Panc1 (cell line): Measurements from ENCODE around the gene FAM240B. TPM values are rescaled to one million over a fixed set of nuclear protein-coding genes. Genes with fewer than 3 reads are reported as not detected.

Experiments used
- ATAC-seq: fragments of 200-7000 bp; cut with Tn5 transposase; 2 replicates; pipeline ENCODE4 v1.9.1; 2020; ENCODE audit warnings: mild to moderate bottlenecking, moderate library complexity
- BruUV-seq: library from RNA; stranded (reverse); fragments of 400-500 nt; replicated peaks from 2 replicates; lab custom pipeline; 2021; lab: Mats Ljungman, UMichigan
- CTCF ChIA-PET: fragments of 300-600 bp; sonication (Branson Sonifier 250); formaldehyde crosslinking; loops from one replicate; lab custom pipeline; 2022; ENCODE audit warnings: antibody characterized with exemption; lab: Charles Lee
- POLR2A ChIA-PET: fragments of 300-600 bp; sonication (Branson Sonifier 250); formaldehyde crosslinking; loops from one replicate; lab custom pipeline; 2022; ENCODE audit warnings: antibody characterized with exemption; lab: Charles Lee
- DNase-seq: peaks from one replicate; pipeline ENCODE4 v3.0.0-alpha.2; 2010; ENCODE audit warnings: low read depth, low spot score
- H3K27ac ChIP-seq: 2 replicates; pipeline ENCODE4 v1.5.1; 2011; ENCODE audit warnings: mild to moderate bottlenecking, low read length, inconsistent platforms
- H3K27me3 ChIP-seq: fragments of 200-500 bp; sonication (Bioruptor generic); 2 replicates; pipeline ENCODE4 v1.6.0; 2014; ENCODE audit warnings: low read length, inconsistent platforms; ENCODE audit not compliant: control insufficient read depth, insufficient read depth
- H3K36me3 ChIP-seq: fragments of 200-500 bp; sonication (Bioruptor generic); 2 replicates; pipeline ENCODE4 v1.5.1; 2014; ENCODE audit warnings: inconsistent platforms, mild to moderate bottlenecking, low read length, moderate library complexity; ENCODE audit not compliant: control insufficient read depth, insufficient read depth
- H3K4me1 ChIP-seq: 2 replicates; pipeline ENCODE4 v1.5.1; 2011; ENCODE audit warnings: inconsistent platforms, mild to moderate bottlenecking, low read length, moderate library complexity; ENCODE audit not compliant: control insufficient read depth, insufficient read depth
- H3K4me3 ChIP-seq, 2 experiments: 2 replicates each; pipeline ENCODE4 v1.5.1; 2011 to 2012; ENCODE audit warnings: low read depth in 2 of 2, low read length in 2 of 2, mild to moderate bottlenecking in 2 of 2, inconsistent platforms in 1 of 2, moderate library complexity in 1 of 2
- H3K9me3 ChIP-seq: fragments of 200-500 bp; sonication (Bioruptor generic); 2 replicates; pipeline ENCODE4 v1.5.1; 2014; ENCODE audit warnings: low read depth, mild to moderate bottlenecking, inconsistent platforms, low read length, moderate library complexity; ENCODE audit not compliant: control insufficient read depth, insufficient read depth
- POLR2AphosphoS5 ChIP-seq: IDR thresholded peaks from 2 replicates; pipeline ENCODE4 v1.6.1; 2012; ENCODE audit warnings: mild to moderate bottlenecking, low read depth, low read length, moderate library complexity
- REST ChIP-seq, 2 experiments: IDR thresholded peaks; 2 replicates each; pipeline ENCODE4 v1.6.1; 2011 to 2012; ENCODE audit warnings: low read depth in 2 of 2, control low read depth in 1 of 2, low read length in 1 of 2, mild to moderate bottlenecking in 1 of 2, moderate library complexity in 1 of 2; ENCODE audit not compliant: insufficient read depth in 1 of 2
- SIN3A ChIP-seq: IDR thresholded peaks from 2 replicates; pipeline ENCODE4 v1.6.1; 2012; ENCODE audit warnings: low read depth, mild to moderate bottlenecking, low read length, moderate library complexity, borderline replicate concordance; ENCODE audit not compliant: insufficient read depth
- TCF7L2 ChIP-seq: IDR thresholded peaks from 2 replicates; pipeline ENCODE4 v1.6.1; 2011; ENCODE audit warnings: mild to moderate bottlenecking, low read depth, low read length, inconsistent platforms
- in situ Hi-C: cut with HindIII; loops from 2 replicates; pipeline ENCODE4 v1.10.0; 2016; ENCODE audit warnings: low sequenced_read_pairs, low pct_unique_long_range_greater_than_20kb
- intact Hi-C: fragments of 100-400 bp; cut with micrococcal nuclease; formaldehyde crosslinking; loops from one replicate; pipeline ENCODE4 v1.10.0; 2022; ENCODE audit not compliant: unreplicated experiment
- total RNA-seq: library from RNA; stranded (reverse); gene quantifications from one replicate; pipeline ENCODE4 v1.2.1, GENCODE V29; 2021; ENCODE audit not compliant: unreplicated experiment
- TF ChIP-seq, protein P1 (sequence below): fragments of 450-650 bp; IDR thresholded peaks from 2 replicates; pipeline ENCODE4 v1.5.1; 2017; ENCODE audit warnings: mild to moderate bottlenecking

The FAM240B gene
- total RNA-seq, 1 experiment from 2014 or later = not detected

DNA sequence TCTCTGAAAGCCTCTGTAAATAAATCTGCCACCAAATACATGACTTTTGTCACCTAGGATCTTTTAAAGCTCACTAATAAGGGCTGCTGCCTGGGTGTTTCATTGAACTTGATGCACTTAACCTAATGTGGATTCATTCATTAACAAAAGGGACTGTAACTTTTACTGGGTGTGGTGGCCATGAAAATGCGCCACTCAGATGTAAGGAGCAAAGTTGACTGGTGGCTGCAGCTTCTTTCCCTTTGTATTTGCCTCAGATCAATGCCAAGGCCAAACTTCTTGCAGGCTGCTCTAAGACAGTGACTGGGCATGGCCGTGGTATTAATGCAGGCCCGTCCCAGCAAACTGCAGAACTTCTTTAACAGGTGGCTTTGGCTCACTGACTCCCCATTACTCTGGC lies 22.9 kb downstream of the FAM240B start:
- no peaks in the 10 kb centered on the region for H3K9me3 ChIP-seq
- ChIA-PET POLR2A (no interaction called here), CTCF (no interaction called here)
- no peak overlapping the region for H3K27ac ChIP-seq
- no peaks in the 10 kb centered on the region for H3K27me3 ChIP-seq
- H3K4me1 ChIP-seq = no peaks in the 10 kb centered on the region
- no peak for TF ChIP-seq POLR2AphosphoS5
- no peak for TF ChIP-seq TCF7L2
- TF ChIP-seq, protein P1, sequence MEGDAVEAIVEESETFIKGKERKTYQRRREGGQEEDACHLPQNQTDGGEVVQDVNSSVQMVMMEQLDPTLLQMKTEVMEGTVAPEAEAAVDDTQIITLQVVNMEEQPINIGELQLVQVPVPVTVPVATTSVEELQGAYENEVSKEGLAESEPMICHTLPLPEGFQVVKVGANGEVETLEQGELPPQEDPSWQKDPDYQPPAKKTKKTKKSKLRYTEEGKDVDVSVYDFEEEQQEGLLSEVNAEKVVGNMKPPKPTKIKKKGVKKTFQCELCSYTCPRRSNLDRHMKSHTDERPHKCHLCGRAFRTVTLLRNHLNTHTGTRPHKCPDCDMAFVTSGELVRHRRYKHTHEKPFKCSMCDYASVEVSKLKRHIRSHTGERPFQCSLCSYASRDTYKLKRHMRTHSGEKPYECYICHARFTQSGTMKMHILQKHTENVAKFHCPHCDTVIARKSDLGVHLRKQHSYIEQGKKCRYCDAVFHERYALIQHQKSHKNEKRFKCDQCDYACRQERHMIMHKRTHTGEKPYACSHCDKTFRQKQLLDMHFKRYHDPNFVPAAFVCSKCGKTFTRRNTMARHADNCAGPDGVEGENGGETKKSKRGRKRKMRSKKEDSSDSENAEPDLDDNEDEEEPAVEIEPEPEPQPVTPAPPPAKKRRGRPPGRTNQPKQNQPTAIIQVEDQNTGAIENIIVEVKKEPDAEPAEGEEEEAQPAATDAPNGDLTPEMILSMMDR = no peak
- TF ChIP-seq REST (IDR thresholded peaks at IDR 0.05; ENCODE audit: insufficient read depth in 1 of 2, low read depth in 2 of 2, low read length in 1 of 2) = no peak
- no peak for TF ChIP-seq SIN3A
- DNase-seq (no peak), ATAC-seq (no peak)
- in situ Hi-C loops (no loop called here), intact Hi-C loops (no loop called here)
- no TSS peak for BruUV-seq
- no peak overlapping the region for H3K4me3 ChIP-seq
- no peaks in the 10 kb centered on the region for H3K36me3 ChIP-seq

DNA sequence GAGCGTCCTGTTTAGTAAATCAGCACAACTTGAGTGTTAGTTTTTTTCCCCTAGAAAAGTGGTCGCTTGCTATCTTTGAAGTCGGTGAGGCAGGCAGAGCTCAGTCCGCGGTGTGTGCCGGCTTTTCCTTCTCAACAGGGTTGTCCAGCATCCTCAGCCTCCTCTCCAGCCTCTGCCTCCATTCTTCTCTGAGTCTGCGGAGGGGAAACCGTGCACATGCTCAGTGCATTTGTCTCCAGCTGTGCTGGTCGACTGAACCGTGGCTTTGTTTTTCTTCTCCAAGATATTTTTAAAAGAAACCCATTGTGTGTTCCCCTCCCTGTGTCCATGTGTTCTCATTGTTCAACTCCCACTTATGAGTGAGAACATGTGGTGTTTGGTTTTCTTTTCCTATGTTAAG lies 25.3 kb downstream of the FAM240B start:
- no peaks in the 10 kb centered on the region for H3K9me3 ChIP-seq
- no TSS peak for BruUV-seq
- intact Hi-C loops = no loop called here
- POLR2A ChIA-PET = no interaction called here
- no peak overlapping the region for H3K4me3 ChIP-seq
- no peaks in the 10 kb centered on the region for H3K36me3 ChIP-seq
- no peak for ATAC-seq
- no peak for TF ChIP-seq REST (IDR thresholded peaks at IDR 0.05; ENCODE audit: insufficient read depth in 1 of 2, low read depth in 2 of 2, low read length in 1 of 2)
- in situ Hi-C loops = no loop called here
- CTCF ChIA-PET = no interaction called here
- no peak for DNase-seq
- peaks cover 8% of the 10 kb centered on the region for H3K4me1 ChIP-seq
- no peak overlapping the region for H3K27ac ChIP-seq
- no peaks in the 10 kb centered on the region for H3K27me3 ChIP-seq
